B cell (primary cell): ENCODE data around the gene EPB41L5. TPM values are rescaled to one million over a fixed set of nuclear protein-coding genes. Genes with fewer than 3 reads are reported as not detected.

Experiments
- ATAC-seq: fragments of 200-7000 bp; cut with Tn5 transposase; one replicate; pipeline ENCODE4 v1.10.0; 2021; ENCODE audit warnings: low read depth, mild to moderate bottlenecking, moderate number of reproducible peaks, moderate library complexity
- CTCF ChIA-PET: fragments of 350-600 bp; sonication (Branson Sonifier 250); formaldehyde crosslinking; loops from one replicate; lab custom pipeline; 2021; ENCODE audit warnings: antibody characterized with exemption, inconsistent platforms; lab: Charles Lee
- POLR2A ChIA-PET: fragments of 350-600 bp; sonication (Branson Sonifier 250); formaldehyde crosslinking; loops from one replicate; lab custom pipeline; 2021; ENCODE audit warnings: antibody characterized with exemption; lab: Charles Lee
- DNase-seq: peaks from one replicate; pipeline ENCODE4 v3.0.0; 2013
- H2AFZ ChIP-seq: 2 replicates; pipeline ENCODE4 v1.6.1; 2012; ENCODE audit warnings: mild to moderate bottlenecking, low read depth, low read length; ENCODE audit not compliant: insufficient read depth, poor library complexity, severe bottlenecking
- H3K27ac ChIP-seq, 2 donors: 1 replicate in 1 of 2; 2 replicates in 1 of 2; pipeline ENCODE4 v1.5.1; 2012 to 2013; ENCODE audit warnings: low read length in 2 of 2, mild to moderate bottlenecking in 2 of 2, moderate library complexity in 1 of 2
- H3K27me3 ChIP-seq, 4 experiments: fragments of 200-600 bp in 1 of 4; sonication (generic) in 1 of 4; replicated peaks in 1 of 4; 1 replicate in 2 of 4; 2 replicates in 2 of 4; pipeline versions ENCODE4 v1.6.1 to v1.7.0; 2013 to 2016; ENCODE audit warnings: low read length in 3 of 4, mild to moderate bottlenecking in 2 of 4, mixed read lengths in 1 of 4, moderate library complexity in 1 of 4; ENCODE audit not compliant: insufficient read depth in 4 of 4, control insufficient read depth in 3 of 4; ENCODE audit errors: control extremely low read depth in 1 of 4
- H3K36me3 ChIP-seq, 2 experiments: replicated peaks in 1 of 2; 1 replicate in 1 of 2; 2 replicates in 1 of 2; pipeline versions ENCODE4 v1.6.1 to v1.7.1; 2013; ENCODE audit warnings: low read length in 1 of 2; ENCODE audit not compliant: insufficient read depth in 2 of 2, control insufficient read depth in 1 of 2; ENCODE audit errors: control extremely low read depth in 1 of 2, extremely low read depth in 1 of 2
- H3K4me1 ChIP-seq, 2 donors: fragments of 200-600 bp in 1 of 2; sonication (generic) in 1 of 2; 1 replicate in 1 of 2; 2 replicates in 1 of 2; pipeline versions ENCODE4 v1.5.1 to v1.6.1; 2013 to 2017; ENCODE audit warnings: low read length in 2 of 2; ENCODE audit not compliant: control insufficient read depth in 2 of 2, insufficient read depth in 2 of 2
- H3K4me2 ChIP-seq: replicated peaks from 2 replicates; pipeline ENCODE3; 2012; ENCODE audit warnings: mild to moderate bottlenecking, low read depth, low read length; ENCODE audit not compliant: poor library complexity, severe bottlenecking
- H3K4me3 ChIP-seq, 5 experiments: fragments of 200-600 bp in 1 of 5; sonication (generic) in 1 of 5; 1 replicate in 3 of 5; 2 replicates in 2 of 5; pipeline versions ENCODE4 v1.5.1 to v1.7.0; 2011 to 2016; ENCODE audit warnings: low read length in 4 of 5, mild to moderate bottlenecking in 4 of 5, low read depth in 2 of 5, control low read depth in 1 of 5, moderate library complexity in 1 of 5; ENCODE audit not compliant: insufficient read depth in 1 of 5; ENCODE audit errors: control extremely low read depth in 1 of 5, extremely low read depth in 1 of 5
- H3K79me2 ChIP-seq: fragments of 200-600 bp; sonication (generic); one replicate; pipeline ENCODE4 v1.6.0; 2016; ENCODE audit warnings: low read length; ENCODE audit not compliant: control insufficient read depth, insufficient read depth
- H3K9ac ChIP-seq: fragments of 200-600 bp; sonication (generic); 2 replicates; pipeline ENCODE4 v1.6.1; 2017; ENCODE audit warnings: mild to moderate bottlenecking, low read length, moderate library complexity
- H3K9me3 ChIP-seq, 3 donors: one replicate each; pipeline versions ENCODE4 v1.6.1 to v1.7.1; 2013; ENCODE audit warnings: low read length in 2 of 3; ENCODE audit not compliant: control insufficient read depth in 2 of 3, insufficient read depth in 1 of 3; ENCODE audit errors: control extremely low read depth in 1 of 3
- H4K20me1 ChIP-seq: 2 replicates; pipeline ENCODE4 v1.6.0; 2012; ENCODE audit warnings: mild to moderate bottlenecking, low read length; ENCODE audit not compliant: insufficient read depth, control insufficient read depth, poor library complexity, severe bottlenecking
- H3K27ac Mint-ChIP-seq: one replicate; pipeline ENCODE4 v1.8.0; 2021; ENCODE audit warnings: mixed read lengths
- H3K27me3 Mint-ChIP-seq: one replicate; pipeline ENCODE4 v1.8.0; 2021; ENCODE audit warnings: mixed read lengths
- H3K4me1 Mint-ChIP-seq: one replicate; pipeline ENCODE4 v1.8.0; 2021; ENCODE audit warnings: mixed read lengths
- H3K4me3 Mint-ChIP-seq: one replicate; pipeline ENCODE4 v1.8.0; 2021; ENCODE audit warnings: mixed read lengths
- H3K9me3 Mint-ChIP-seq: one replicate; pipeline ENCODE4 v1.8.0; 2022; ENCODE audit warnings: mixed read lengths; ENCODE audit not compliant: insufficient read depth
- EZH2 ChIP-seq: IDR thresholded peaks from 2 replicates; pipeline ENCODE4 v1.6.1; 2012; ENCODE audit warnings: borderline replicate concordance, low read depth, mild to moderate bottlenecking, moderate library complexity, low read length; ENCODE audit not compliant: insufficient read depth, poor library complexity, severe bottlenecking
- WGBS: methylation state at CpG from one replicate; pipeline ENCODE4 v1.1.5; 2013; ENCODE audit warnings: missing lambda C conversion rate; ENCODE audit not compliant: insufficient coverage; 5-methylcytosine and 5-hydroxymethylcytosine counted together
- intact Hi-C: fragments of 100-400 bp; cut with micrococcal nuclease; formaldehyde crosslinking; loops from one replicate; pipeline ENCODE4 v1.10.0; 2022
- polyA plus RNA-seq: library from polyadenylated mRNA; depleted of rRNA; stranded (reverse); fragments of >200 nt; gene quantifications from 2 replicates; pipeline ENCODE4 v1.2.3, GENCODE V29; 2012
- total RNA-seq, 2 donors: library from RNA; stranded (reverse); fragments of 120-200 nt in 1 of 2; gene quantifications; 1 replicate in 1 of 2; 2 replicates in 1 of 2; pipeline versions ENCODE4 v1.2.3 to v1.2.4, GENCODE V29; 2013 to 2022
- TF ChIP-seq, protein P1 (sequence below): fragments of 200-600 bp; IDR thresholded peaks from one replicate; pipeline ENCODE4 v1.8.0; 2022; ENCODE audit warnings: antibody characterized with exemption, mild to moderate bottlenecking

The EPB41L5 gene
- total and polyA plus RNA-seq, 2 donors (not counting 1 experiment from before 2014, with no cell fraction given), result 3.9 to 14.0 TPM

DNA sequence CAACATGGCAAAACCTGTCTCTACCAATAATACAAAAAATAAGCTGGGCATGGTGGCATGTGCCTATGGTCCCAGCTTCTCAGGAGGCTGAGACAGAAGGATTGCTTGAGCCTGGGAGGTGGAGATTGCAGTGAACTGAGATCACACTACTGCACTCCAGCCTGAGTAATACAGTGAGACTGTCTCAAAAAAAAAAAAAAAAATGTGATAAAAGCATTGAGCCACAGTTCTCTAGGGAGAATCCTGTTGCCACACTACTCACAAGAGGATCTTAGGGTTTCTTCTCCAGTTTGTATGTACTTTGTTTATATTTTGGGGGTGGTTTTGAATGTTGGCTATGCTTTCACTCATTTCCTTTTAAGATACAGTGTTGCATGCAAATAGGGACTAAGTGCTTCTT, 148.3 kb downstream of the EPB41L5 start:
- no peak overlapping the region for H3K4me2 ChIP-seq
- CTCF ChIA-PET, result interaction anchor here (0.6 kb wide), 1 partner anchor 51 kb away, joined by 5 read pairs; no protein-coding TSS in a partner anchor
- no peaks in the 10 kb centered on the region for H3K9me3 Mint-ChIP-seq
- H3K9ac ChIP-seq, result no peak overlapping the region
- no peak overlapping the region for H3K27ac ChIP-seq
- H2AFZ ChIP-seq, result no peak overlapping the region
- ATAC-seq (no peak), DNase-seq (no peak)
- H3K4me3 ChIP-seq, result no peak overlapping the region
- peaks cover 0 to 3% (median 0%) of the 10 kb centered on the region in 3 donors for H3K9me3 ChIP-seq
- no peaks in the 10 kb centered on the region for H3K4me1 Mint-ChIP-seq
- no peak for TF ChIP-seq EZH2
- TF ChIP-seq, protein P1, sequence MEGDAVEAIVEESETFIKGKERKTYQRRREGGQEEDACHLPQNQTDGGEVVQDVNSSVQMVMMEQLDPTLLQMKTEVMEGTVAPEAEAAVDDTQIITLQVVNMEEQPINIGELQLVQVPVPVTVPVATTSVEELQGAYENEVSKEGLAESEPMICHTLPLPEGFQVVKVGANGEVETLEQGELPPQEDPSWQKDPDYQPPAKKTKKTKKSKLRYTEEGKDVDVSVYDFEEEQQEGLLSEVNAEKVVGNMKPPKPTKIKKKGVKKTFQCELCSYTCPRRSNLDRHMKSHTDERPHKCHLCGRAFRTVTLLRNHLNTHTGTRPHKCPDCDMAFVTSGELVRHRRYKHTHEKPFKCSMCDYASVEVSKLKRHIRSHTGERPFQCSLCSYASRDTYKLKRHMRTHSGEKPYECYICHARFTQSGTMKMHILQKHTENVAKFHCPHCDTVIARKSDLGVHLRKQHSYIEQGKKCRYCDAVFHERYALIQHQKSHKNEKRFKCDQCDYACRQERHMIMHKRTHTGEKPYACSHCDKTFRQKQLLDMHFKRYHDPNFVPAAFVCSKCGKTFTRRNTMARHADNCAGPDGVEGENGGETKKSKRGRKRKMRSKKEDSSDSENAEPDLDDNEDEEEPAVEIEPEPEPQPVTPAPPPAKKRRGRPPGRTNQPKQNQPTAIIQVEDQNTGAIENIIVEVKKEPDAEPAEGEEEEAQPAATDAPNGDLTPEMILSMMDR, result no peak
- H3K27ac Mint-ChIP-seq, result no peak overlapping the region
- no peak overlapping the region for H3K4me3 Mint-ChIP-seq
- no peaks in the 10 kb centered on the region for H3K27me3 ChIP-seq
- no peaks in the 10 kb centered on the region for H3K27me3 Mint-ChIP-seq
- POLR2A ChIA-PET, result interaction anchor here (0.7 kb wide), 1 partner anchor 484 kb away, joined by 6 read pairs; no protein-coding TSS in a partner anchor
- H3K36me3 ChIP-seq, result no peaks in the 10 kb centered on the region
- no peaks in the 10 kb centered on the region for H3K79me2 ChIP-seq
- intact Hi-C loops, result no loop called here
- no peaks in the 10 kb centered on the region for H3K4me1 ChIP-seq
- H4K20me1 ChIP-seq, result no peaks in the 10 kb centered on the region

DNA sequence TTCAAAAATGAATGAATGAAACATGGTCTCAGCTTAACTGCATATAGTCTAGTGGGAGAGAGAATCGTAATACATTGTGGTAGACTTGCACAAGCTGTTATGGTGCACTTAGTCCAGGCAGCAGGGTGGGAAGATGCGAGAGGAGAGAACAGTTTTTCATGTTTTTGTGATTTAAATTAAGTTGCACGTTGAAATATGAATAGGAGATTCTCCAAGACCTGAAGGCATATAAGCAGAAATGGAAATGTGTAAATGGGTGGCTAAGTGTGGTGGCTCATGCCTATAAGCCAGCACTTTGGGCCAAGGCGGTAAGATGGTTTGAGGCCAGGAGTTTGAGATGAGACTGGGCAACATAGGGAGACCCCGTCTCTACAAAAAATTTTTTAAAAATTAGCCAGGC, 149.8 kb downstream of the EPB41L5 start:
- ATAC-seq (no peak), DNase-seq (no peak)
- Histone ChIP-seq H3K9me3 (no peaks in the 10 kb centered on the region), H4K20me1 (no peaks in the 10 kb centered on the region), H3K27ac (no peak overlapping the region), H3K4me1 (no peaks in the 10 kb centered on the region), H3K36me3 (no peaks in the 10 kb centered on the region), H2AFZ (no peak overlapping the region), H3K27me3 (no peaks in the 10 kb centered on the region), H3K79me2 (no peaks in the 10 kb centered on the region), H3K9ac (no peak overlapping the region), H3K4me2 (no peak overlapping the region), H3K4me3 (no peak overlapping the region)
- H3K4me1 Mint-ChIP-seq, result no peaks in the 10 kb centered on the region
- intact Hi-C loops, result no loop called here
- 95% methylated on average over 5 of the region's 5 CpGs for WGBS
- ChIA-PET POLR2A (no interaction called here), CTCF (interaction anchor here (0.5 kb wide), 1 partner anchor 1007 kb away, joined by 3 read pairs; no protein-coding TSS in a partner anchor)
- TF ChIP-seq, protein P1, result no peak
- TF ChIP-seq EZH2, result no peak
- H3K9me3 Mint-ChIP-seq, result no peaks in the 10 kb centered on the region
- H3K4me3 Mint-ChIP-seq, result no peak overlapping the region
- H3K27me3 Mint-ChIP-seq, result no peaks in the 10 kb centered on the region
- no peak overlapping the region for H3K27ac Mint-ChIP-seq
